GM19193 (cell line): ENCODE data around the gene GPR68.

ENCODE experiments used
- POLR2A ChIP-seq: IDR thresholded peaks from 4 replicates; pipeline ENCODE4 v1.6.1; 2011; ENCODE audit not compliant: insufficient read depth, insufficient read length; ENCODE audit errors: extremely low read depth

The GPR68 gene

GRCh38 chr14:91264151-91265150, 19.9 kb upstream of the GPR68 start:
- no peak for TF ChIP-seq POLR2A

- TF ChIP-seq POLR2A, result no peak
Observed at GRCh38 chr14:91263329-91263728, 18.8 kb upstream of the GPR68 start.

- no peak for TF ChIP-seq POLR2A
Observed at GRCh38 chr14:91261986-91262549, 17.6 kb upstream of the GPR68 start.

GRCh38 chr14:91261115-91261514, 16.6 kb upstream of the GPR68 start:
- no peak for TF ChIP-seq POLR2A

GRCh38 chr14:91258876-91259275, 14.4 kb upstream of the GPR68 start:
- TF ChIP-seq POLR2A, result no peak

GRCh38 chr14:91258011-91258618, 13.6 kb upstream of the GPR68 start:
- TF ChIP-seq POLR2A, result no peak

- no peak for TF ChIP-seq POLR2A
Observed at GRCh38 chr14:91257328-91258010, 13.0 kb upstream of the GPR68 start.

GRCh38 chr14:91256661-91257060, 12.2 kb upstream of the GPR68 start:
- TF ChIP-seq POLR2A, result no peak

GRCh38 chr14:91255026-91255695, 10.7 kb upstream of the GPR68 start:
- TF ChIP-seq POLR2A, result no peak

GRCh38 chr14:91254461-91254860, 10.0 kb upstream of the GPR68 start:
- TF ChIP-seq POLR2A, result no peak

- TF ChIP-seq POLR2A, result peak; percentile 0
Observed at GRCh38 chr14:91253795-91254323, 9.4 kb upstream of the GPR68 start.

- peak; percentile 5 for TF ChIP-seq POLR2A
Observed at GRCh38 chr14:91252871-91253794, 8.6 kb upstream of the GPR68 start.

GRCh38 chr14:91250912-91251311, 6.4 kb upstream of the GPR68 start:
- no peak for TF ChIP-seq POLR2A
